HL-60 (cell line): ENCODE data around the gene ATP7A.

ENCODE experiments used
- DNase-seq, 2 experiments: peaks; one replicate each; pipeline ENCODE4 v3.0.0-alpha.2; 2010 to 2020; ENCODE audit warnings: low read depth in 1 of 2, low spot score in 1 of 2
- H3K27ac ChIP-seq: fragments of 250-450 bp; sonication (Bioruptor Pico); replicated peaks from 2 replicates; pipeline ENCODE4 v1.5.1; 2020; ENCODE audit warnings: mild to moderate bottlenecking, moderate library complexity
- H3K27me3 ChIP-seq: fragments of 250-450 bp; sonication (Bioruptor Pico); 2 replicates; pipeline ENCODE4 v1.5.1; 2021; ENCODE audit warnings: mild to moderate bottlenecking, moderate library complexity; ENCODE audit not compliant: insufficient read depth, poor library complexity, severe bottlenecking
- H3K4me3 ChIP-seq: replicated peaks from 2 replicates; pipeline ENCODE4 v1.5.1; 2011; ENCODE audit warnings: mild to moderate bottlenecking, control low read depth, low read length; ENCODE audit not compliant: insufficient read depth
- CTCF ChIP-seq: IDR thresholded peaks from one replicate; pipeline ENCODE4 v1.5.1; 2011; ENCODE audit warnings: low read length, control low read depth, inconsistent platforms; ENCODE audit not compliant: insufficient read depth
- GABPA ChIP-seq: IDR thresholded peaks from 2 replicates; pipeline ENCODE4 v1.6.1; 2012; ENCODE audit warnings: low read depth
- POLR2AphosphoS5 ChIP-seq: IDR thresholded peaks from 2 replicates; pipeline ENCODE4 v1.6.1; 2012; ENCODE audit warnings: low read depth
- REST ChIP-seq: IDR thresholded peaks from 2 replicates; pipeline ENCODE4 v1.6.1; 2012; ENCODE audit warnings: low read depth; ENCODE audit not compliant: insufficient replicate concordance
- SPI1 ChIP-seq: IDR thresholded peaks from 2 replicates; pipeline ENCODE4 v1.6.1; 2012; ENCODE audit warnings: low read depth, mild to moderate bottlenecking, borderline replicate concordance

Gene ATP7A

GRCh38 chrX:78092296-78092695 lies 181.8 kb downstream of the ATP7A start:
- no peak overlapping the region for H3K27ac ChIP-seq
- H3K4me3 ChIP-seq, result no peak overlapping the region
- H3K27me3 ChIP-seq, result no peaks in the 10 kb centered on the region
- TF ChIP-seq POLR2AphosphoS5, result no peak
- TF ChIP-seq SPI1, result no peak
- TF ChIP-seq GABPA, result no peak
- TF ChIP-seq CTCF, result no peak
- DNase-seq, result no peak

GRCh38 chrX:78098108-78098507 lies 187.6 kb downstream of the ATP7A start:
- Histone ChIP-seq H3K4me3 (no peak overlapping the region), H3K27ac (no peak overlapping the region), H3K27me3 (no peaks in the 10 kb centered on the region)
- no peak for DNase-seq
- no peak for TF ChIP-seq SPI1
- no peak for TF ChIP-seq CTCF
- TF ChIP-seq REST, result no peak
- TF ChIP-seq POLR2AphosphoS5, result no peak
- TF ChIP-seq GABPA, result no peak
